RCC 7860 (cell line): ENCODE data around the gene CX3CL1.
A peak's percentile ranks its signal among the peaks of the same experiment; 100 is the strongest.

Source experiments
- DNase-seq: peaks from one replicate; pipeline ENCODE4 v3.0.0-alpha.2; 2015; ENCODE audit warnings: low spot score
- FAIRE-seq: peaks from 2 replicates; lab custom pipeline; 2012; peaks lifted over from hg19 to GRCh38; lab: Jason Lieb, UNC

The CX3CL1 gene

GRCh38 chr16:57401943-57402640 lies 29.8 kb downstream of the CX3CL1 start:
- FAIRE-seq: no peak
- no peak for DNase-seq

- FAIRE-seq (no peak), DNase-seq (no peak)
These were observed 31.9 kb downstream of the CX3CL1 start, which contains the start of gene CCL17 for GRCh38 chr16:57403965-57404817. TSS of gene CCL17 (plus strand) at chr16:57404767. CDS start at chr16:57413933, 9,166 bp downstream.

GRCh38 chr16:57405097-57405496 lies 32.8 kb downstream of the CX3CL1 start:
- FAIRE-seq (no peak), DNase-seq (no peak)

- DNase-seq (no peak), FAIRE-seq (no peak)
These were observed 34.6 kb downstream of the CX3CL1 start for GRCh38 chr16:57406881-57407280.

- FAIRE-seq: no peak
- no peak for DNase-seq
These were observed 35.4 kb downstream of the CX3CL1 start for GRCh38 chr16:57407521-57408353.

- no peak for FAIRE-seq
- DNase-seq: no peak
These were observed 36.8 kb downstream of the CX3CL1 start for GRCh38 chr16:57409065-57409464.

GRCh38 chr16:57409870-57410587 lies 37.7 kb downstream of the CX3CL1 start:
- DNase-seq (no peak), FAIRE-seq (no peak)

GRCh38 chr16:57411362-57411976 lies 39.2 kb downstream of the CX3CL1 start:
- no peak for FAIRE-seq
- no peak for DNase-seq

- FAIRE-seq (no peak), DNase-seq (no peak)
These were observed 40.3 kb downstream of the CX3CL1 start for GRCh38 chr16:57412584-57412983.

GRCh38 chr16:57413301-57413730 lies 41.0 kb downstream of the CX3CL1 start:
- FAIRE-seq (no peak), DNase-seq (no peak)

- no peak for FAIRE-seq
- DNase-seq: no peak
These were observed 41.4 kb downstream of the CX3CL1 start for GRCh38 chr16:57413733-57414132.

- DNase-seq: no peak
- no peak for FAIRE-seq
These were observed 43.8 kb downstream of the CX3CL1 start for GRCh38 chr16:57416084-57416483.

GRCh38 chr16:57419506-57419905 lies 47.2 kb downstream of the CX3CL1 start:
- FAIRE-seq (no peak), DNase-seq (no peak)

GRCh38 chr16:57422026-57422944 lies 50.0 kb downstream of the CX3CL1 start:
- FAIRE-seq (no peak), DNase-seq (peak; percentile 32)

GRCh38 chr16:57423152-57423551 lies 50.9 kb downstream of the CX3CL1 start:
- DNase-seq (no peak), FAIRE-seq (no peak)

- no peak for FAIRE-seq
These were observed 52.3 kb downstream of the CX3CL1 start for GRCh38 chr16:57424583-57424982.

GRCh38 chr16:57426356-57426755 lies 54.1 kb downstream of the CX3CL1 start:
- DNase-seq: no peak
- no peak for FAIRE-seq

More at GRCh38 chr16:57424583-57424982, 52.3 kb downstream of the CX3CL1 start:
- no peak for DNase-seq

GRCh38 chr16:57427307-57427706 lies 55.0 kb downstream of the CX3CL1 start:
- DNase-seq (no peak), FAIRE-seq (no peak)

- FAIRE-seq (no peak), DNase-seq (no peak)
These were observed 55.5 kb downstream of the CX3CL1 start for GRCh38 chr16:57427824-57428223.
